Measurements from ENCODE around the gene C19orf53. TPM values are rescaled to one million over a fixed set of nuclear protein-coding genes. Genes with fewer than 3 reads are reported as not detected.

Gene C19orf53
- polyA plus RNA-seq, 3 donors = 125 to 156 (median 132) TPM

- no peak for TF ChIP-seq CTCF (IDR thresholded peaks at IDR 0.05)
- 1% methylated on average over 42 of the region's 42 CpGs for WGBS (ENCODE audit: insufficient coverage)
- H3K27ac Mint-ChIP-seq = peak overlapping the region; percentile 14 to 93 (median 88)
- no peaks in the 10 kb centered on the region for H3K27me3 ChIP-seq (ENCODE audit: control insufficient read depth in 2 of 2, insufficient read depth in 2 of 2, low read length in 2 of 2)
- peak overlapping the region; percentile 98 for H3K4me2 ChIP-seq (replicated peaks; ENCODE audit: extremely low read depth, low read length, poor library complexity, severe bottlenecking)
- intact Hi-C loops (cut with micrococcal nuclease) = loop anchor here in 1 of 2 donors (5.0 kb wide), 2 partner anchors 37 to 63 kb away; no protein-coding TSS in a partner anchor
- peaks cover 0 to 11% (median 0%) of the 10 kb centered on the region in 3 donors for H3K27me3 Mint-ChIP-seq (ENCODE audit: low read depth in 3 of 3)
- H4K20me1 ChIP-seq (ENCODE audit: insufficient read depth, low read length) = no peaks in the 10 kb centered on the region
- no peaks in the 10 kb centered on the region for H3K36me3 ChIP-seq (replicated peaks in 1 of 2; ENCODE audit: control insufficient read depth in 1 of 2, insufficient read depth in 2 of 2, low read length in 2 of 2)
- peak overlapping the region; percentile 81 for H3K9ac ChIP-seq (ENCODE audit: insufficient read depth, low read length, poor library complexity, severe bottlenecking)
- H3K36me3 Mint-ChIP-seq = peaks cover 2 to 4% of the 10 kb centered on the region in 2 donors
- peaks cover 31% of the 10 kb centered on the region for H3K4me1 Mint-ChIP-seq
- H3K27ac ChIP-seq (ENCODE audit: low read depth in 1 of 2, low read length in 2 of 2) = peak overlapping the region in 1 of 2 donors; percentile 90
- H3K4me1 ChIP-seq (ENCODE audit: control insufficient read depth in 1 of 2, insufficient read depth in 2 of 2, low read length in 2 of 2) = peaks cover 26 to 27% of the 10 kb centered on the region in 2 donors
- no peaks in the 10 kb centered on the region for H3K79me2 ChIP-seq (ENCODE audit: insufficient read depth, low read length)
- peak overlapping the region; percentile 87 to 95 for H3K4me3 Mint-ChIP-seq
- peak overlapping the region; percentile 44 to 91 (median 44) for H3K4me3 ChIP-seq (replicated peaks in 1 of 3; ENCODE audit: low read depth in 2 of 3, low read length in 3 of 3)
- DNase-seq = peak in 1 of 3 donors; percentile 23
- no peaks in the 10 kb centered on the region for H3K9me3 ChIP-seq (replicated peaks in 1 of 2; ENCODE audit: control insufficient read depth in 1 of 2, insufficient read depth in 1 of 2, low read length in 2 of 2)
- H3K9me3 Mint-ChIP-seq = peaks cover 0 to 2% (median 0%) of the 10 kb centered on the region in 7 donors
- peak overlapping the region; percentile 69 for H2AFZ ChIP-seq (ENCODE audit: insufficient read depth, low read depth, low read length, poor library complexity, severe bottlenecking)
Observed at GRCh38 chr19:13795595-13796300, 21.5 kb downstream of the C19orf53 start.

GRCh38 chr19:13796301-13797057 is 22.2 kb downstream of the C19orf53 start:
- WGBS (ENCODE audit: insufficient coverage) = 10% methylated on average over 7 of the region's 12 CpGs
- Histone ChIP-seq H3K27ac (ENCODE audit: low read depth in 1 of 2, low read length in 2 of 2) (peak overlapping the region; percentile 29 to 90), H4K20me1 (ENCODE audit: insufficient read depth, low read length) (no peaks in the 10 kb centered on the region)

More at GRCh38 chr19:13796301-13797057, 22.2 kb downstream of the C19orf53 start:
- Histone ChIP-seq H3K36me3 (replicated peaks in 1 of 2; ENCODE audit: control insufficient read depth in 1 of 2, insufficient read depth in 2 of 2, low read length in 2 of 2) (no peaks in the 10 kb centered on the region), H3K4me2 (replicated peaks; ENCODE audit: extremely low read depth, low read length, poor library complexity, severe bottlenecking) (peak overlapping the region; percentile 98), H3K4me1 (ENCODE audit: control insufficient read depth in 1 of 2, insufficient read depth in 2 of 2, low read length in 2 of 2) (peaks cover 26 to 27% of the 10 kb centered on the region in 2 donors), H3K9me3 (replicated peaks in 1 of 2; ENCODE audit: control insufficient read depth in 1 of 2, insufficient read depth in 1 of 2, low read length in 2 of 2) (no peaks in the 10 kb centered on the region), H3K27me3 (ENCODE audit: control insufficient read depth in 2 of 2, insufficient read depth in 2 of 2, low read length in 2 of 2) (no peaks in the 10 kb centered on the region), H3K9ac (ENCODE audit: insufficient read depth, low read length, poor library complexity, severe bottlenecking) (peak overlapping the region; percentile 81), H3K4me3 (replicated peaks in 1 of 3; ENCODE audit: low read depth in 2 of 3, low read length in 3 of 3) (peak overlapping the region; percentile 44 to 91 (median 44)), H2AFZ (ENCODE audit: insufficient read depth, low read depth, low read length, poor library complexity, severe bottlenecking) (peak overlapping the region; percentile 69), H3K79me2 (ENCODE audit: insufficient read depth, low read length) (no peaks in the 10 kb centered on the region)
- H3K27ac Mint-ChIP-seq = peak overlapping the region; percentile 74 to 93 (median 88)
- peaks cover 31% of the 10 kb centered on the region for H3K4me1 Mint-ChIP-seq
- H3K36me3 Mint-ChIP-seq = peaks cover 2 to 9% of the 10 kb centered on the region in 2 donors
- intact Hi-C loops (cut with micrococcal nuclease) = loop anchor here in 1 of 2 donors (5.0 kb wide), 2 partner anchors 36 to 64 kb away; no protein-coding TSS in a partner anchor
- H3K9me3 Mint-ChIP-seq = peaks cover 0 to 2% (median 0%) of the 10 kb centered on the region in 7 donors
- H3K27me3 Mint-ChIP-seq (ENCODE audit: low read depth in 3 of 3) = peaks cover 0 to 9% (median 0%) of the 10 kb centered on the region in 3 donors
- no peak for TF ChIP-seq CTCF (IDR thresholded peaks at IDR 0.05)
- peak overlapping the region; percentile 77 to 87 for H3K4me3 Mint-ChIP-seq
- DNase-seq = peak; percentile 68 to 93 (median 77)
